Esophagus muscularis mucosa (tissue), 3 donors: ENCODE measurements around the gene MBD3L4.
"Not testable (repeated sequence)": the region's sequence is repeated elsewhere in the genome, so short reads cannot be mapped to it uniquely, and the experiment has no call there.

Experiments used
- EP300 ChIP-seq: sonication (generic); formaldehyde crosslinking; IDR thresholded peaks from one replicate; pipeline ENCODE4 v1.6.1; 2017; ENCODE audit warnings: antibody characterized with exemption
- TF ChIP-seq, protein P1 (sequence below), 3 experiments: fragments of 200-600 bp in 2 of 3; fragments of 450-650 bp in 1 of 3; sonication (generic) in 2 of 3; IDR thresholded peaks; one replicate each; pipeline ENCODE4 v1.5.1; 2017 to 2019; ENCODE audit warnings: antibody characterized with exemption in 3 of 3, mild to moderate bottlenecking in 2 of 3, moderate library complexity in 1 of 3

DNA sequence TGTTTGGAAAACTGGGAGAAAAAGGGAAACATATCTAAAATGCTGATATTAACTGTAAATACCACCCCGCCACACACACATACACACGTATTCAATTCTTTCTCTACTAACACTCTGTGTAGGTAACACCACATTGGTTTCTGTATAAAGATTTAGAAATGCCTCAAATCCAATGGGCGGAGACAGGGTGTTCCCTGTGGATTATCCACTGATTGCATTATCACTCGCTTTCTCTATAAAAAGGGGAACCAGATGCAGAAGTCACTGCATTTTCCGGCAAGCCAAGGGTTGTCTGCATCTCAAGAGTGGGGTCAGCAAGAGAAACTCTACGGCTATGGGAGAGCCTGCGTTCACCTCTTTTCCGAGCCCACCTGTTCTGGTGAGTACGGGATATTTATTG lies 9.7 kb downstream of the MBD3L4 start, which contains the start of gene MBD3L5:
- TF ChIP-seq, protein P1, sequence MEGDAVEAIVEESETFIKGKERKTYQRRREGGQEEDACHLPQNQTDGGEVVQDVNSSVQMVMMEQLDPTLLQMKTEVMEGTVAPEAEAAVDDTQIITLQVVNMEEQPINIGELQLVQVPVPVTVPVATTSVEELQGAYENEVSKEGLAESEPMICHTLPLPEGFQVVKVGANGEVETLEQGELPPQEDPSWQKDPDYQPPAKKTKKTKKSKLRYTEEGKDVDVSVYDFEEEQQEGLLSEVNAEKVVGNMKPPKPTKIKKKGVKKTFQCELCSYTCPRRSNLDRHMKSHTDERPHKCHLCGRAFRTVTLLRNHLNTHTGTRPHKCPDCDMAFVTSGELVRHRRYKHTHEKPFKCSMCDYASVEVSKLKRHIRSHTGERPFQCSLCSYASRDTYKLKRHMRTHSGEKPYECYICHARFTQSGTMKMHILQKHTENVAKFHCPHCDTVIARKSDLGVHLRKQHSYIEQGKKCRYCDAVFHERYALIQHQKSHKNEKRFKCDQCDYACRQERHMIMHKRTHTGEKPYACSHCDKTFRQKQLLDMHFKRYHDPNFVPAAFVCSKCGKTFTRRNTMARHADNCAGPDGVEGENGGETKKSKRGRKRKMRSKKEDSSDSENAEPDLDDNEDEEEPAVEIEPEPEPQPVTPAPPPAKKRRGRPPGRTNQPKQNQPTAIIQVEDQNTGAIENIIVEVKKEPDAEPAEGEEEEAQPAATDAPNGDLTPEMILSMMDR (IDR thresholded peaks at IDR 0.05) = not testable (repeated sequence)
- TF ChIP-seq EP300 = not testable (repeated sequence)
